ENCODE results near the gene FGD1. TPM values are rescaled to one million over a fixed set of nuclear protein-coding genes. Genes with fewer than 3 reads are reported as not detected.

The FGD1 gene
- total RNA-seq, 1 donor from 2014 or later = 18.0 TPM

DNA sequence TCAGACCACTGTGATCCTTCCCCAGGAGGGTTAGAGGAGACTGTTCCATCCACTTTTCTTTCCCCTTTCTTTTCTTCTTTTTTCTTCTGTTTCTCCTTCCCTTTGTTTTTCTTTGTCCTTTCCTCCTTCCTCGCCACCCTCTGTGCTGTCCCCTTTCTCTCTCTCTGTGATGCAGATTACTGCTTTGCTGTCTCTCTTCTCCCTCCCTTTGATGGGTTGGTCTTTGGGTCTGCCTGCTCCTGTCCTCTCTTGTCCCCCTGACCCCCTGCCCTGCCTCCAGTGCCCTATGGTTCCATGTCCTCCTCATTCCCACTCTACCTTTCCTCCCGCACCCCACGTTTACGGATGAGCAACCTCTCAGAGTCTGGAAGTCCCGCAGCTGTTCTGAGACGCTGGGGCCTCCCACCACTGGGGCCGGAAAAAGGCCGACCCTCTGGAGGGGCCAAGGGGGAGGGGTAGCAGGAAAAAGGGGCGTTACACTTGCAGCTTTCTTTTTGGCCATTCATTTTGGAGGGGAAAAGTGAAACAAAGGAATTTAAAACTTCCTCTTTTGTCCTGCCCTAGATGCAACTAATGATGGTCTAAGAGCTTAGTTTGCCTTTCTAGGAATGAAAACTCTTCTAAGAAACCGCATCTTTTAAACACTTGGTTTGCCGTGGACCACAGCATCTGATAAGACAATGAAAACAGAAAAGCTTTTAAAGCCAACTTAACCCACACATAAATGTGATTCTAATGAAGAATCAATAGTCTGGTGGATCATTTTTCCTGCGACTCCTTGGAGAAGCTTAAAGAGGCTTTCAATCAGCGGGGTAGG lies 80.3 kb downstream of the FGD1 start:
- peak; percentile 36 for DNase-seq (ENCODE audit: low read depth)
- Histone ChIP-seq H3K9ac (ENCODE audit: low read length) (no peak overlapping the region), H3K4me3 (ENCODE audit: insufficient read depth, low read depth, low read length) (no peak overlapping the region), H2AFZ (ENCODE audit: low read depth, low read length) (no peak overlapping the region), H3K36me3 (ENCODE audit: insufficient read depth, low read length) (no peaks in the 10 kb centered on the region), H3K9me3 (ENCODE audit: insufficient read depth, low read depth, low read length) (no peaks in the 10 kb centered on the region), H3K4me2 (ENCODE audit: low read length) (peak overlapping the region; percentile 15), H4K20me1 (ENCODE audit: insufficient read depth, low read length) (no peaks in the 10 kb centered on the region), H3K27ac (ENCODE audit: low read depth, low read length) (no peak overlapping the region), H3K27me3 (ENCODE audit: insufficient read depth, low read length) (peaks cover 2% of the 10 kb centered on the region), H3K4me1 (ENCODE audit: insufficient read depth, low read length) (no peaks in the 10 kb centered on the region), H3K79me2 (ENCODE audit: insufficient read depth, low read length) (no peaks in the 10 kb centered on the region)
- peak; percentile 62 for FAIRE-seq
- no peaks in the 10 kb centered on the region for H3K4me1 Mint-ChIP-seq (ENCODE audit: low read depth, unreplicated experiment)
- H3K36me3 Mint-ChIP-seq (ENCODE audit: low read depth, unreplicated experiment) = no peaks in the 10 kb centered on the region
- TF ChIP-seq, protein P1, sequence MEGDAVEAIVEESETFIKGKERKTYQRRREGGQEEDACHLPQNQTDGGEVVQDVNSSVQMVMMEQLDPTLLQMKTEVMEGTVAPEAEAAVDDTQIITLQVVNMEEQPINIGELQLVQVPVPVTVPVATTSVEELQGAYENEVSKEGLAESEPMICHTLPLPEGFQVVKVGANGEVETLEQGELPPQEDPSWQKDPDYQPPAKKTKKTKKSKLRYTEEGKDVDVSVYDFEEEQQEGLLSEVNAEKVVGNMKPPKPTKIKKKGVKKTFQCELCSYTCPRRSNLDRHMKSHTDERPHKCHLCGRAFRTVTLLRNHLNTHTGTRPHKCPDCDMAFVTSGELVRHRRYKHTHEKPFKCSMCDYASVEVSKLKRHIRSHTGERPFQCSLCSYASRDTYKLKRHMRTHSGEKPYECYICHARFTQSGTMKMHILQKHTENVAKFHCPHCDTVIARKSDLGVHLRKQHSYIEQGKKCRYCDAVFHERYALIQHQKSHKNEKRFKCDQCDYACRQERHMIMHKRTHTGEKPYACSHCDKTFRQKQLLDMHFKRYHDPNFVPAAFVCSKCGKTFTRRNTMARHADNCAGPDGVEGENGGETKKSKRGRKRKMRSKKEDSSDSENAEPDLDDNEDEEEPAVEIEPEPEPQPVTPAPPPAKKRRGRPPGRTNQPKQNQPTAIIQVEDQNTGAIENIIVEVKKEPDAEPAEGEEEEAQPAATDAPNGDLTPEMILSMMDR (IDR thresholded peaks at IDR 0.05; ENCODE audit: insufficient read depth, low read depth, low read length) = no peak
- H3K9me3 Mint-ChIP-seq (ENCODE audit: unreplicated experiment) = no peaks in the 10 kb centered on the region
- no peaks in the 10 kb centered on the region for H3K27me3 Mint-ChIP-seq (ENCODE audit: low read depth, unreplicated experiment)
- no peak overlapping the region for H3K27ac Mint-ChIP-seq (ENCODE audit: unreplicated experiment)
- H3K4me3 Mint-ChIP-seq (ENCODE audit: unreplicated experiment) = no peak overlapping the region

DNA sequence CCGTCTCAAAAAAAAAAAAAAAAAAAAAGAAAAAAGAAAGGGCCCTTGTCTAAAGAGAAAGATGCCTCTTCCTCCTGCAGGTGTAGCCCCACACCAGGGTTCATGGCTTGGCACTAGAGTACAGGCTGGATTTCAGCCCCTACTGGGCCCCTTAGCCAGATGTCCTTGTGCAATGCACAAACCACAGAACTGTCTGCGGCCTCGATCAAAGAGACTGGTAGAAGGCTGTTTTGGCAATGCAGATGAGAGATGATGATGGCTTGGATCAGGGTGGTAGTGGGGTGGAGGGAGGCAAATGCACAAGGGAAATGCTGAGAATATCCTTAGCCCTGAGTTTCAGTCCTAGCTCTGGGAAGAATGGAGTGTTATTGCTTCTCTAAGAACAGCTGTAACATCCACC lies 82.3 kb downstream of the FGD1 start:
- no peaks in the 10 kb centered on the region for H3K9me3 ChIP-seq (ENCODE audit: insufficient read depth, low read depth, low read length)
- no peak overlapping the region for H3K4me2 ChIP-seq (ENCODE audit: low read length)
- no peak for DNase-seq (ENCODE audit: low read depth)
- H2AFZ ChIP-seq (ENCODE audit: low read depth, low read length) = no peak overlapping the region
- H3K36me3 Mint-ChIP-seq (ENCODE audit: low read depth, unreplicated experiment) = no peaks in the 10 kb centered on the region
- H3K36me3 ChIP-seq (ENCODE audit: insufficient read depth, low read length) = no peaks in the 10 kb centered on the region
- TF ChIP-seq, protein P1 (IDR thresholded peaks at IDR 0.05; ENCODE audit: insufficient read depth, low read depth, low read length) = no peak
- TF ChIP-seq EZH2 (IDR thresholded peaks at IDR 0.05; ENCODE audit: insufficient read depth, low read length) = no peak
- H3K79me2 ChIP-seq (ENCODE audit: insufficient read depth, low read length) = no peaks in the 10 kb centered on the region
- H3K4me1 Mint-ChIP-seq (ENCODE audit: low read depth, unreplicated experiment) = no peaks in the 10 kb centered on the region
- no peaks in the 10 kb centered on the region for H3K4me1 ChIP-seq (ENCODE audit: insufficient read depth, low read length)
- no peak for FAIRE-seq
- H3K27me3 Mint-ChIP-seq (ENCODE audit: low read depth, unreplicated experiment) = no peaks in the 10 kb centered on the region
- no peaks in the 10 kb centered on the region for H3K9me3 Mint-ChIP-seq (ENCODE audit: unreplicated experiment)
- H3K27ac Mint-ChIP-seq (ENCODE audit: unreplicated experiment) = no peak overlapping the region
- no peak overlapping the region for H3K4me3 Mint-ChIP-seq (ENCODE audit: unreplicated experiment)
- no peaks in the 10 kb centered on the region for H4K20me1 ChIP-seq (ENCODE audit: insufficient read depth, low read length)
- H3K27ac ChIP-seq (ENCODE audit: low read depth, low read length) = no peak overlapping the region
- peaks cover 2% of the 10 kb centered on the region for H3K27me3 ChIP-seq (ENCODE audit: insufficient read depth, low read length)
- H3K4me3 ChIP-seq (ENCODE audit: insufficient read depth, low read depth, low read length) = no peak overlapping the region
- no peak overlapping the region for H3K9ac ChIP-seq (ENCODE audit: low read length)

DNA sequence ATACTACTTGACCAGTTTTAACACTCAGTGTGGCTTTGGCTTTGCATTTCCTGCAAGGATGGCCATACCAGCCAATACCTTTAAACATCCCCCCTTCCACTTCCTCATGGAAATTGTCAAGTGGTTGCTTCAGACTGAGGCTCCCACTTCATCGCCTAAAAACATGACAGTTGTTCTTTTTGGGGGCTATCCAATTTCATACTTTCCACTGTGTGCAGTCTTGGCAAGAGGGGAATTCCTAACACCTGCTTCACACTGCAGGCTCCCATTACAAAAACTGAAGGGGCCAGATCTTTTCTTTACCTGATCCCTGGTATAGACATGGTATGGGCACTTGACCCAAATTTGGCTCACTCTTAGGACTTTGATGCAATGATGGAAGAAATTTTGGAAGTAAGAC lies 84.3 kb downstream of the FGD1 start:
- H3K4me2 ChIP-seq (ENCODE audit: low read length) = no peak overlapping the region
- no peak overlapping the region for H3K9ac ChIP-seq (ENCODE audit: low read length)
- H3K4me3 ChIP-seq (ENCODE audit: insufficient read depth, low read depth, low read length) = no peak overlapping the region
- DNase-seq (ENCODE audit: low read depth) (no peak), FAIRE-seq (no peak)
- TF ChIP-seq, protein P1 (IDR thresholded peaks at IDR 0.05; ENCODE audit: insufficient read depth, low read depth, low read length) = no peak
- TF ChIP-seq EZH2 (IDR thresholded peaks at IDR 0.05; ENCODE audit: insufficient read depth, low read length) = no peak
- Mint-ChIP-seq H3K27ac (ENCODE audit: unreplicated experiment) (no peak overlapping the region), H3K4me3 (ENCODE audit: unreplicated experiment) (no peak overlapping the region), H3K9me3 (ENCODE audit: unreplicated experiment) (no peaks in the 10 kb centered on the region), H3K4me1 (ENCODE audit: low read depth, unreplicated experiment) (no peaks in the 10 kb centered on the region), H3K27me3 (ENCODE audit: low read depth, unreplicated experiment) (no peaks in the 10 kb centered on the region), H3K36me3 (ENCODE audit: low read depth, unreplicated experiment) (no peaks in the 10 kb centered on the region)
- H3K4me1 ChIP-seq (ENCODE audit: insufficient read depth, low read length) = no peaks in the 10 kb centered on the region
- no peak overlapping the region for H3K27ac ChIP-seq (ENCODE audit: low read depth, low read length)
- H2AFZ ChIP-seq (ENCODE audit: low read depth, low read length) = no peak overlapping the region
- no peaks in the 10 kb centered on the region for H3K9me3 ChIP-seq (ENCODE audit: insufficient read depth, low read depth, low read length)
- H3K36me3 ChIP-seq (ENCODE audit: insufficient read depth, low read length) = no peaks in the 10 kb centered on the region
- H3K79me2 ChIP-seq (ENCODE audit: insufficient read depth, low read length) = no peaks in the 10 kb centered on the region
- peaks cover 2% of the 10 kb centered on the region for H3K27me3 ChIP-seq (ENCODE audit: insufficient read depth, low read length)
- H4K20me1 ChIP-seq (ENCODE audit: insufficient read depth, low read length) = no peaks in the 10 kb centered on the region

All from astrocyte (in vitro differentiated cells and primary cell).